ENCODE results near the gene DNM3. TPM values are rescaled to one million over a fixed set of nuclear protein-coding genes. Genes with fewer than 3 reads are reported as not detected.

The DNM3 gene
- total and polyA plus RNA-seq, 4 donors, result 2.1 to 16.3 (median 5.6) TPM

DNA sequence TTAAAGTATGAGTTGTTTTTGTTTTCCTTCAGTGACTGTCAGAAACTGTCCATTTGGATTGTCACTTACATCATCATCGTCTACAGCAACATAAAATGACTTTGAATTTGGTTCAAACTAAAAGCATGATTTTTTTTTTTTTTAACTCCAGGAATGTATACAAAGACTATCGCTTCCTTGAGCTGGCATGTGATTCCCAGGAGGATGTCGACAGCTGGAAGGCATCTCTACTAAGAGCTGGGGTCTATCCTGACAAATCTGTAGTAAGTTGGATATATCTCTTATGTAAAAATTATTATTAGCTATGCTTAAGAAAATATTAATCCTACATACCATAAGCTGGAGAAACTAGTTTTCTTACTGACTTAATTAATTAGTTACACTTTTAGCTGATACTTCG lies 467.3 kb downstream of the DNM3 start:
- H3K4me1 ChIP-seq (ENCODE audit: control insufficient read depth in 5 of 5, insufficient read depth in 5 of 5, low read length in 5 of 5), result peaks cover 0 to 12% (median 0%) of the 10 kb centered on the region in 5 donors
- H3K4me3 ChIP-seq, result no peak overlapping the region
- no peaks in the 10 kb centered on the region for H3K36me3 ChIP-seq (ENCODE audit: control insufficient read depth in 4 of 4, insufficient read depth in 4 of 4, low read length in 4 of 4)
- H3K27me3 ChIP-seq (ENCODE audit: control insufficient read depth in 3 of 3, insufficient read depth in 3 of 3, low read length in 2 of 3), result no peaks in the 10 kb centered on the region
- ATAC-seq (ENCODE audit: insufficient read depth, low FRiP score), result no peak
- no peak overlapping the region for H3K27ac ChIP-seq (ENCODE audit: low read depth in 1 of 2, low read length in 1 of 2)
- no peak overlapping the region for H3K9ac ChIP-seq (ENCODE audit: insufficient read depth in 1 of 2, low read length in 2 of 2)
- DNase-seq, result peak; percentile 71 to 86 (median 83)
- TF ChIP-seq, protein P1, sequence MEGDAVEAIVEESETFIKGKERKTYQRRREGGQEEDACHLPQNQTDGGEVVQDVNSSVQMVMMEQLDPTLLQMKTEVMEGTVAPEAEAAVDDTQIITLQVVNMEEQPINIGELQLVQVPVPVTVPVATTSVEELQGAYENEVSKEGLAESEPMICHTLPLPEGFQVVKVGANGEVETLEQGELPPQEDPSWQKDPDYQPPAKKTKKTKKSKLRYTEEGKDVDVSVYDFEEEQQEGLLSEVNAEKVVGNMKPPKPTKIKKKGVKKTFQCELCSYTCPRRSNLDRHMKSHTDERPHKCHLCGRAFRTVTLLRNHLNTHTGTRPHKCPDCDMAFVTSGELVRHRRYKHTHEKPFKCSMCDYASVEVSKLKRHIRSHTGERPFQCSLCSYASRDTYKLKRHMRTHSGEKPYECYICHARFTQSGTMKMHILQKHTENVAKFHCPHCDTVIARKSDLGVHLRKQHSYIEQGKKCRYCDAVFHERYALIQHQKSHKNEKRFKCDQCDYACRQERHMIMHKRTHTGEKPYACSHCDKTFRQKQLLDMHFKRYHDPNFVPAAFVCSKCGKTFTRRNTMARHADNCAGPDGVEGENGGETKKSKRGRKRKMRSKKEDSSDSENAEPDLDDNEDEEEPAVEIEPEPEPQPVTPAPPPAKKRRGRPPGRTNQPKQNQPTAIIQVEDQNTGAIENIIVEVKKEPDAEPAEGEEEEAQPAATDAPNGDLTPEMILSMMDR (IDR thresholded peaks at IDR 0.05; ENCODE audit: control extremely low read depth, extremely low read depth), result no peak
- 80 to 89% methylated on average over 4 of the region's 4 CpGs for WGBS, 2 donors
- H3K9me3 ChIP-seq (ENCODE audit: control insufficient read depth in 4 of 4, insufficient read depth in 3 of 4, low read length in 3 of 4), result no peaks in the 10 kb centered on the region

DNA sequence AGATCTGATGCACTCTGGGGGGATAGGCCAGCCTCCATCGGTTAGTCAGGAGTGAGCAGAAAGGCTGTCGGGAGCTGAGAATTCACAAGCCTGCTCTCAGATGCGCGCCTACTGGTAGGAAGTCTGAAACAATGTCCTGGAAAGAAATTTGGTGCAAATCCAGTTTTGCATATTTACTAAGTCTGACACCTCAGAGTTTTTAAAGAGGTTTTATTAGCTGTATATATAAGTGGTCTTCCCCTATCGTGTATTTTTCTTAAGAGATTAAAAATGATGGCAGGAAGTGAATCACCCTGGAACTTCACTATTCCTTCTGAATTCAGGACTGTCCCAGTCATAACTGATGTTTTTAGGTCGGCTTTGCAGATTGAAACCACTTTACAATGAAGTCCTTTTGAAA lies 479.4 kb downstream of the DNM3 start:
- Histone ChIP-seq H3K27me3 (ENCODE audit: control insufficient read depth in 3 of 3, insufficient read depth in 3 of 3, low read length in 2 of 3) (no peaks in the 10 kb centered on the region), H3K4me1 (ENCODE audit: control insufficient read depth in 5 of 5, insufficient read depth in 5 of 5, low read length in 5 of 5) (peaks cover 0 to 51% (median 23%) of the 10 kb centered on the region in 5 donors), H3K36me3 (ENCODE audit: control insufficient read depth in 4 of 4, insufficient read depth in 4 of 4, low read length in 4 of 4) (no peaks in the 10 kb centered on the region), H3K9ac (ENCODE audit: insufficient read depth in 1 of 2, low read length in 2 of 2) (no peak overlapping the region), H3K4me3 (no peak overlapping the region), H3K27ac (ENCODE audit: low read depth in 1 of 2, low read length in 1 of 2) (peak overlapping the region in 1 of 2 donors; percentile 17), H3K9me3 (ENCODE audit: control insufficient read depth in 4 of 4, insufficient read depth in 3 of 4, low read length in 3 of 4) (no peaks in the 10 kb centered on the region)
- WGBS, 2 donors, result 67 to 83% methylated on average over 6 of the region's 6 CpGs
- TF ChIP-seq, protein P1 (IDR thresholded peaks at IDR 0.05; ENCODE audit: control extremely low read depth, extremely low read depth), result no peak
- DNase-seq (peak in 2 of 3 donors; percentile 16 to 39), ATAC-seq (ENCODE audit: insufficient read depth, low FRiP score) (no peak)

DNA sequence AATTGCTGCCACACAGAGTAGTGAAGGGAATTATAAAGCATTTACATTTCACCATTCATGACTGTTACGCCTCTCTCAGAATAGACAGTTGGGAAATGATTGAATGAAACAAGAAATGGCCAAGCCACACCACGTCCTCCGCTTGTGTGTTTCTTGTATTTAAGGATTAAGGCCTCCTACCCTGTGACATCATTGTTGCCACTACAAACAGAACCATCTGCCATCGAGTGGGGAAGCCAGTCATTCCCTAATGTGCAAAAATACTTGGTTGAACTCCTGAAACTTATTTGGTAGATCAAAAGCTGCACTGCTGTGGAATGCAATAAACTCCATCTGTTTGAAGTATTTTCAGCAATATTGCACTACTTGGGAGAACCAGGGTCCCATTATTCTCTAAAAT lies 480.2 kb downstream of the DNM3 start:
- Histone ChIP-seq H3K4me3 (no peak overlapping the region), H3K9ac (ENCODE audit: insufficient read depth in 1 of 2, low read length in 2 of 2) (no peak overlapping the region), H3K4me1 (ENCODE audit: control insufficient read depth in 5 of 5, insufficient read depth in 5 of 5, low read length in 5 of 5) (peaks cover 0 to 51% (median 23%) of the 10 kb centered on the region in 5 donors), H3K9me3 (ENCODE audit: control insufficient read depth in 4 of 4, insufficient read depth in 3 of 4, low read length in 3 of 4) (no peaks in the 10 kb centered on the region), H3K27ac (ENCODE audit: low read depth in 1 of 2, low read length in 1 of 2) (peak overlapping the region in 1 of 2 donors; percentile 7), H3K36me3 (ENCODE audit: control insufficient read depth in 4 of 4, insufficient read depth in 4 of 4, low read length in 4 of 4) (no peaks in the 10 kb centered on the region), H3K27me3 (ENCODE audit: control insufficient read depth in 3 of 3, insufficient read depth in 3 of 3, low read length in 2 of 3) (no peaks in the 10 kb centered on the region)
- ATAC-seq (ENCODE audit: insufficient read depth, low FRiP score) (no peak), DNase-seq (peak; percentile 36 to 73 (median 67))
- TF ChIP-seq, protein P1 (IDR thresholded peaks at IDR 0.05; ENCODE audit: control extremely low read depth, extremely low read depth), result no peak
- 80 to 84% methylated on average over 4 of the region's 4 CpGs for WGBS, 2 donors

Data from lung (tissue), 12 donors.